ENCODE measurements around the gene PRKAG2. TPM values are rescaled to one million over a fixed set of nuclear protein-coding genes. Genes with fewer than 3 reads are reported as not detected.
"Not testable (repeated sequence)": the region's sequence is repeated elsewhere in the genome, so short reads cannot be mapped to it uniquely, and the experiment has no call there.

PRKAG2 gene
- total RNA-seq, 2 donors from 2014 or later: 46.1 to 54.6 TPM

DNA sequence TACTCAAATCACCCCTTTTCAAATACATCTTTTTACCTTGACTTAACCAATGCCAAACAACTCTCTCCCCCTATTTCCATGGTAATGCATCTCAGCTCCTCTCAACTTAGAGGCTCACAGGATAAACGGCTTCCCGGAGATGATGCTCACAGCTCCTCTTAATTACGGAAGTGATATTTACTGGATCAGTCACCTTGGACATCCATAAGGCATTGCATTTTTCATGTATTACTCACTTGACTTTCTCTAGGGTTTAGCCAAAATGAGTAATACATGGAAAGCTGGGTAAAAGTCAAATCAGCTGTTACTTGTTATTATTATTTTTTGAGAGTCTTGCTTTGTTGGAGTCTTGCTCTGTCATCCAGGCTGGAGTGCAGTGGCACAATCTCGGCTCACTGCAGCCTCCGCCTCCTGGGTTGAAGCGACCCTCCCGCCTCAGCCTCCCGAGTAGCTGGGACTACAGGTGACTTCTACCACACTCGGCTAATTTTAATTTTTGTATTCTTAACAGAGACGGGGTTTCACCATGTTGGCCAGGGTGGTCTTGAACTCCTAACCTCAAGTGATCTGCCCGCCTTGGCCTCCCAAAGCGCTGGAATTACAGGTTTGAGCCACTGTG, 283.9 kb downstream of the PRKAG2 start:
- ATAC-seq: no peak
- DNase-seq: no peak
- intact Hi-C loops (cut with DNase I, micrococcal nuclease): no loop called here

DNA sequence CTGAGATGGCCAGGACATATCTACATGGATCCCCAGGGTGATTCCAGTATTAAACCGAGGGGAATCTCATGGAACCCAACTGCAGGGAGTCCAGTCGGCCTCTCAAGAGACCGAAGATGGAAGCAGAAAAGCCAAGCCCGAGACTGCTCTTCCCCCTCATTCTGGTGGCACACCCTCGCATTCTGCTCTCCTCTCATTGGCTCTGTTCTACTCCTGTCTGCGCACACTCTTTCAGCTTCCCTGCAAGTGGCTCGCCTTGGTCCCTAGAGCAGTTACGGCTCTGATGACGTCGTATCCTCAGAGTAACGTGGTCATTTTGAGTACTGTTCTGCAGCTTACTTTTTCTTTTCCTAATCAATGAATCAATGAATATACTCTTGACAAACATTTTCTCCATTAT, 284.6 kb downstream of the PRKAG2 start:
- intact Hi-C loops (cut with DNase I, micrococcal nuclease): no loop called here
- ATAC-seq: no peak
- DNase-seq: no peak

DNA sequence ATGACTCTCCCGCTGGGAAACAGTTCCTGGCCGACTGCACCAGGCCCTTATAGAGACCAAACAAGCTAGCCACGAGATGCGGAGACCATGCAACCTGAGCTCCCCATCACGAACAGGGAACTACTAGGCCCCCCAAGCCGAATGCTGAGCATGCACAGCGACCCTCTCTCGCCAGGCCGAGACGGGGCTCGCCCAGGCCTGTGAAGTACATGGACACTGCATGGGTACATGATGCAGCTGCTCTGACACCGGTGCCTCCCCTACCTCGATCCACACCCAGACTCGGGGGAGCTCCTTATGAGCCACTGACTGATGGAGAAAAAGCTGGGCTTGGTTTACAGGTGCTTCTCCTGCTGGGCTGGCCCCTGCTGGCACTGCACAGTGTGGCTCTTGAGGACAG, 285.0 kb downstream of the PRKAG2 start:
- intact Hi-C loops (cut with DNase I, micrococcal nuclease): no loop called here
- ATAC-seq: no peak
- DNase-seq: no peak

DNA sequence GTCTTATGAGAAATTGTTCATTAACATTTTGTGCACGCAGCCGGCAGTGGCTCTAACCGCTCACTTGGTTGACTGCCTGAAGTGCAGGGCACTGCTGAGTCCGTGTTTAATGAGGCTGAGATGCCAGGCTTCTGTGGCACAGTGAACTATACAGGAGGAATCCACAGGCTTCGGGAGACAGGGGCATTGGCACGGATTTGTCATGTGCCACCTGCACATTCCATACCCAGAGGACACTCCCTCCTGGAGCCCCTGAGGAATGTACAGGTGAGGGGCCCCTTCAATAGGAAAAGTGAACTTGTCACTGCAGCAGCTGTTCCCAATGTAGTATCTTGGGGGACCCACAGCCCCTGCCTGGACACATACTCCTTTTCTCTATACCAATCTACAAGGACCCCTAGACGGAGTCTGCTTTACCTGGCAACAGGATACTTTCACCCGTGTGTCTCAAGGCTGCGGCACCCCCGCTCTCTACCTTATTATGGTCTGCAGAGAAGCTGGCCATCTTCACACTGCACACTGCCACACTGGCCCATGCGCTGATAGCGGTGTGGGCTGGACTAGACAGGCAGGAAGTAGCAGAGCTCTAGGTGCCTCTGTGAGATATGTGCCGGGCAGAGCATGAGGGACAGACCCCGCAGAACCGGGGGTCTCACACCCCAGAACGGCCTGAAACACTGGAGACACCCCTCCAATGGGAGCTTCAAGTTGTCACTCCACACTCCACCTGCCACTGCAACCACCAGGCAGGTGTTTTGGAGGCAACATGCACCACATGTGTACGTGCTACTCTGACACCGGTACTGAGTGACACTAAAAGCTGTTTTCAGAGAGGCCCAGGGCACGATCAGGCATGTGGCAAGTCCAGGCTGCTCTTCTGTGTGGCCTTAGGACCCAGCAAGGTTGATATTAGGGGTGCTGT, 285.8 kb downstream of the PRKAG2 start:
- DNase-seq (no peak), ATAC-seq (no peak)
- intact Hi-C loops (cut with DNase I, micrococcal nuclease): no loop called here

DNA sequence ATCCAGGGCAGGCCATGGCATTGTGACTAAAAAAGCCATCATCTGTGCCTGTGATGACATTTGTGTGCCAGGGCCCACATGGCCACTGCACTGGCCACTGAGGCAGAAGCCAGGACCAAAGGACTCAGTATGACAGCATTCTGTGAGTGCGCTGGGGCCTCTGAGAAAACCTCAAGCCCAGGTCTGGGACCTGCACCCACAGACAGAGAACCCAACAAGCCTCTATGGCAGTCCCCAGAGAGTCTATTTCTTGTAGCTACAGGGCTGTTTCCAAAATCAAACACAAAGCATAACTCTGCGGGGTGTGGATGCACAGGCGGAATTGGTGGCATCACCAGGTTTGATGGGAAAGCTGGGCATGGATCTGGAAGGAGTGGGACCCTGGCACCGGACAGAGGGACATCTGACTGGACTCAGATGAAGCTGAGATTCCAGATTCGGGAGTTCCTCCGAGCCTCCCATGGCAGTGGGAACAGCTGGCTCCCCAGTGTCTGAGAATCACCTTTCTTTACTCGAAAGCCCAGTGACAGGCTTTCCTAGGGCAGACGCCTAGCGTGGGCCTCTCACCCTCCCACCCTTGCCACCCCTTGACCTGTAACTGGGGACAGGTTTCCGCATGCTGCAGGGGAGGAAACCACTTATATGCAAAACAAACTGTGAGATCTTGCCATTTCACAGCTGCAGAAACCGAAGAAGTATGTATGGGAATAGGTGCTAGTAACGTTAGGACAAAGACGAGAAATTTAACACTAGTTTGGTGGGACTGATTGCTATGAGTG, 286.7 kb downstream of the PRKAG2 start:
- intact Hi-C loops (cut with DNase I, micrococcal nuclease): no loop called here
- ATAC-seq (no peak), DNase-seq (no peak)

DNA sequence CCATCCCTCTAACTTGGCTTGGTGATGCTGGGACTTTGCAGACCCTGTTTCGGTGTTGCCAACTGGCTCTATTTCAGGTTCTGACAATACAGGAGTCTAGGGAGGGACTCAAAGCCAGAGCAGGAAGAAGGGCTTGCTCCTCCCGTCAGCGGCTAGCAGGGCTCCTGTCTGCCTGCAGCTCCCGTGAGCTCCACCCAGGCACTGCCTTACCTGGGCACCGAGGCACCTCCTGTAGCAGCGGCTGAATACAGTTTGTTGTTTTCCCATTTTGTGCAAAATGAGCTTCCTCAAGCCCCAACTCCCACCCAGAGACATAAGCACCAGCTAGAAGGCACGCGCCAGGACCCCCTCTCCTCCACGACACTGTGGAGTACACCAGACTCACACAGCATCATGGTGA, 287.9 kb downstream of the PRKAG2 start:
- intact Hi-C loops (cut with DNase I, micrococcal nuclease): no loop called here
- no peak for ATAC-seq
- DNase-seq: no peak

DNA sequence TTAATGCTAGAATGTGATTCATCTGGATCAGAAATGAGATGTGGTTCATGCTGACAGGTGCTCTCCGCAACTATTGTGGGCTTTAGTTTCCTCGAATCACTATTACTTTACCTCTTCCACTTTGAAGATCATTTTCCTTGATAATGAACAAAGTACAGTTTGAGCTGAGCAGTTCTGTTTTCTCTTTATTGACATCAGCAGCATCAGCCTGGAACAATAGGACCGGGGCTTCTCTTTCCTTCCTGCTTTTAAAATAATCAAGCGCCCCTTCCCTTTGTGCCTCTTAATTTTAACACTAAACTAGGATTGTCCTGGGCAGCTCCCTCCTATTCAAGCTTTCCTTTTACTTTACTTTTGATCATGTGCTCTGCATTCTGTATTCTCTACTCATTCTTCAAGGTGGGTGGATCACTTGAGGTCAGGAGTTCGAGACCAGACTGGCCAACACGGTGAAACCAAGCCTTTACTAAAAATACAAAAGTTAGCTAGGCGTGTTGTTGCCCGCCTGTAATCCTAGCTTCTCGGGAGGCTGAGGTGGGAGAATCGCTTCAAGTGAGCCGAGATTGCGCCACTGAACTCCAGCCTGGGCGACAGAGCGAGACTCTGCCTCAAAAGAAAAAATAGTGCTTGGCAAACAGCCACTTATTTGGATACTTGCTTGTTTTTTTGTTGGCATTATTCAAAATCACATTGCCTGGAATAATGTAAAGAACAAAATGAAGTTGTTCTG, 290.2 kb downstream of the PRKAG2 start:
- no peak for ATAC-seq

DNA sequence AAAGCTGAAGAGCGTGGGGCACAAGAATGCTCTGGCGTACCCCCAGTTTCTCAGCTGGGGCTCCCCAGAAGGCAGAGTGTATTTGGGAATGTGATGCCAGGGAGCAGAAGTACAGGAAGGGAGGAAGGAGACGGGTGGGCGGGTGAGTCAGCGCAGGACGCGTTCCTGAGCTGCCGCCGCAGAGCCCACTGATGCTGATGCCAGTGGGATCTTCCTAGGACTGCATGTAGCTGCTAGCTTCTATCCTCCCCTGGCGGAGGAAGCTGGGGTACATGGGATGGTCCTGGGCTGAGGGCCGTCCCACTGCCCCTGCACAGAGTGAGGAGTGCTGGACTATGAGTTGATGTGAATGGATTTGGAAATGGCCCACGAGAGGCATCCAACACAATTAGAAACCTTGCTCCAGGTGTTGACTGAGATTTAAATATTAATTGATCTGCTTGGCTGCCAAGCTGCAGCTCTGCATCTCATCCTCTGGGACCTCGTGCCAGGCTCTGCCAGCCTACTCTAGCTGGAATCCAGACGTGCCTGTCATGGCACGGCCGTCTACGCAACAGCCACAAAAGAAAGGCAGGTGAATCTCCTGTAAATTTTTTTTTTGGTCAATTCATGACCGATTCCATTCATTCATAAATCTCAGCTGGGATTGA, 291.0 kb downstream of the PRKAG2 start:
- DNase-seq: no peak
- no peak for ATAC-seq
- intact Hi-C loops (cut with DNase I, micrococcal nuclease): no loop called here

More for the DNA sequence above, 290.2 kb downstream of the PRKAG2 start:
- no peak for DNase-seq
- intact Hi-C loops (cut with DNase I, micrococcal nuclease): no loop called here

DNA sequence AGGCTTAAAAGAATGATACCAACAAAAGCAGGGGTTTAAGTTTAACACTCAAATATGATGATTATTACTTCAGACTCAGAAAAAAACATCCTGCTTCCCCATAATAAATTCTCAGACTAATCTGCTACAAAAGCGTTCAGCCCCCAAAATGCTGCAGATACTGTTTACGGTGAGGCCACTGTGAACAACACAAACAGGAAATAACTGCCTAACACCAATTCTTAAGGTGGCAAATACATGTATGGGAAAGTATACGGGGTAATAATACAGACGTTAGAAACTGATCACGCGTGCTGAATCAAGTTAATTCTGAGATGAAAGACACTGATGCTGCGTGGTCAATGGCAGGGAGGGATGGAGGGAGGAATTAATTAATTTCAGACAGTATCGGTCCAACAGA, 295.2 kb downstream of the PRKAG2 start:
- DNase-seq: no peak
- intact Hi-C loops (cut with DNase I, micrococcal nuclease): no loop called here
- no peak for ATAC-seq

DNA sequence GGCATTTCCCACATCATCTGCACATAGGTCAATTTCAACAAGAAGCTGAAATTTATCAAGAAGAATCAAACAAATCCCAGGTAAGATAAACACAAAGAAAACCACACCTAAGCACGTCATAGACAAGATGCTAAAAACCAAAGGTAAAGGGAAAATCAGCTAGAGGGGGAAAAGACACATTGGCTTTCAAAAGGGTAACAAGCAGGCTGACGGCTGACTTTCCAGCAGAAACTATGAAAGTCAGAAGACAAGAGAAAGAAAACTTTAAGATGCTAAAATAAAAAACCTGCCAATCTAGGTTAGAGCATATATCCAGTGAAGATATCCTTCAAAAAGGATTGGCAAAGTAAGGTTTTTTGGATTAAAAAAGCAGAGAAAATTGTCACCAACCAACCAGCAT, 297.3 kb downstream of the PRKAG2 start:
- DNase-seq (no peak), ATAC-seq (no peak)
- intact Hi-C loops (cut with DNase I, micrococcal nuclease): no loop called here

DNA sequence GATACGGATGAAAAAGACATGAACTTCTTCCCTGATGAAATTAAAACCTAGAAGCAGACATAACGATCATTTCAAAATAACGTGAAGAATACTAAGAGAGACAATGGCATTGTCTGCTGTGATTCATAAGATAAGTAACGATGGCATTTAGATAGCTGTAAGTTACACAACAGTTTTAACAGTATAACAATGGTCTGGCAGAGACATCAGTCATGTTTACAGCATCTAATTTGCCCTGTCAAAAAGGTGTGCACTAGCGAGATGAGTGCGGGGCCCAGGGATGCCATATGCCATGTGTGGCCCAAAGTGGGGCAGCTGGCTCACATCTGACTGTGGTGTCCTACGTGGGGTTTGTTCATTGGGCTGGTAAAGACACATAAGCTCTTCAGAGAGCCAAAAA, 301.5 kb downstream of the PRKAG2 start:
- no peak for ATAC-seq
- intact Hi-C loops (cut with DNase I, micrococcal nuclease): no loop called here
- DNase-seq: no peak

DNA sequence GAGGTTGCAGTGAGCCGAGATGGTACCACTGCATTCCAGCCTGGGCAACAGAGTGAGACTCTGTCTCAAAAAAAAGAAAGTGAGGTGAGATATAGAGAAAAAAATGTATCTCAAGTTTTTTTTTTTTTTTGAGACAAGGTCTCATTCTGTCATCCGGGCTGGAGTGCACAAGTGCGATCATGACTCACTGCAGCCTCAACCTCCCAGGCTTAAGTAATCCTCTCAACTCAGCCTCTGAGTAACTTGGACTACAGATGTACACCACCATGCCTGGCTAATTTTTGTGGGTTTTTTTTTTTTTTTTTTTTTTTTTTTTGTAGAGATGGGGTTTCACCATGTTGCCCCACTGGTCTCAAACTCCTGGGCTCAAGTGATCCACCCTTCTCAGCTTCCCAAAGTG, 303.9 kb downstream of the PRKAG2 start:
- ATAC-seq; DNase-seq; intact Hi-C loops (cut with DNase I, micrococcal nuclease): not testable (repeated sequence)

DNA sequence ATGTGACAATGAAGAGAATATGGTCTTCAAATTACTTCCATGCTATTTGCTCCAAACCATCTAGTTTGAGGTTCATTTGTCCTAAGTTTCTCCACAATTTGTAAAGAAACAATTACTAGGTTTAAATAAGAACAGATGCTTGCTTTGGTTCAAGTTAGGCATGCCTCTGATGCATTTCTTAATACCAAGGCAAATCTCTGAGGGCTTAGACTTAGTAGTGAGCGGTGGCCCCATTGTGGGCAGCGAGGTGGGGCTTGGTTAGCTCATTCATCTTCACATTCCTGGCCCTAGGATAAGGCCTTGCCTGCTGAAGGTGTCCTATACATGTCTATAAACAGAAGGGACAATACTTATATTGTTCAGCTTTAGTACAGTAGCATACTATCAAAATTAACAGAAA, 304.8 kb downstream of the PRKAG2 start:
- intact Hi-C loops (cut with DNase I, micrococcal nuclease): no loop called here
- ATAC-seq: no peak
- DNase-seq: no peak

DNA sequence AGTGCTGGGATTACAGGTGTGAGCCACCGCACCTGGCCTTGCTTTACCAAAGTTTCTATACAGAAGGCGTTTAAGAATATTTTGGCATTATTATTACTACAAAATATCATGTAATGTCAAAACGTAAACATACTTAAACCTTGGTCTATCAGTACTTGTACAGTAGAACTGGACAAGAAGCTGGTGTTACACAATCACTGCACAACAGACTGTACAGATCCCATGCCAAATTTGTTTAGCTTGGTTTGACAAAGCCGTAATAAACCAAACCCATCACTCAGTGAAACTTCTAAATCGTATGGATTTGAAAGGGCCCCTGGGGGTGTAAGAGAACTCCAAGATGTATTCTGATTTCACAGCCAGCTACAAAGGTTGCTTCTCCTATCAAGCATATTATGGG, 305.4 kb downstream of the PRKAG2 start:
- intact Hi-C loops (cut with DNase I, micrococcal nuclease): no loop called here
- ATAC-seq: no peak
- no peak for DNase-seq

DNA sequence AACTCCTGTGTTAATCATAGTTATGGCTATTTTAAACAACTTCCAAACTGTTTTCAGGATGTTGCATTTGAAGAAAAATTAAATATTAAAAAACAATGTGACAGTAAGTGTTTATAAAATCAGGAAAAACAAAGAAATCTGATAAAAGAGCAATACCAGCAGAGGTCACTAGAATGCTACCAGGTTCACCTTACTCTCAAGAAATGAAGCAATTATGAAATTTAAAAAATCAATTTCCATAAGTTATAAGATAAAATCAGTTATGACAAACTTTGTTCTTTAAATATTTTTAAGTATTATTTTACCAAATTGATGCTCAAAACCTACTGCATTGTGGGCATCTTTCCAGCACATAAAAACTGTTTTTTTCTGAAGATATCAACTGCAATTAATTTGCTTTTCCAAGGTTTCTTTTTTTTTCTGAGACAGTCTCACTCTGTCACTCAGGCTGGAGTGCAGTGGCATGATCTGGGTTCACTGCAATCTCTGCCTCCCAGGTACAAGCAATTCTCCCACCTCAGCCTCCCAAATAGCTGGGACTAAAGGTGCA, 306.5 kb downstream of the PRKAG2 start:
- intact Hi-C loops (cut with DNase I, micrococcal nuclease): no loop called here
- no peak for ATAC-seq
- no peak for DNase-seq

DNA sequence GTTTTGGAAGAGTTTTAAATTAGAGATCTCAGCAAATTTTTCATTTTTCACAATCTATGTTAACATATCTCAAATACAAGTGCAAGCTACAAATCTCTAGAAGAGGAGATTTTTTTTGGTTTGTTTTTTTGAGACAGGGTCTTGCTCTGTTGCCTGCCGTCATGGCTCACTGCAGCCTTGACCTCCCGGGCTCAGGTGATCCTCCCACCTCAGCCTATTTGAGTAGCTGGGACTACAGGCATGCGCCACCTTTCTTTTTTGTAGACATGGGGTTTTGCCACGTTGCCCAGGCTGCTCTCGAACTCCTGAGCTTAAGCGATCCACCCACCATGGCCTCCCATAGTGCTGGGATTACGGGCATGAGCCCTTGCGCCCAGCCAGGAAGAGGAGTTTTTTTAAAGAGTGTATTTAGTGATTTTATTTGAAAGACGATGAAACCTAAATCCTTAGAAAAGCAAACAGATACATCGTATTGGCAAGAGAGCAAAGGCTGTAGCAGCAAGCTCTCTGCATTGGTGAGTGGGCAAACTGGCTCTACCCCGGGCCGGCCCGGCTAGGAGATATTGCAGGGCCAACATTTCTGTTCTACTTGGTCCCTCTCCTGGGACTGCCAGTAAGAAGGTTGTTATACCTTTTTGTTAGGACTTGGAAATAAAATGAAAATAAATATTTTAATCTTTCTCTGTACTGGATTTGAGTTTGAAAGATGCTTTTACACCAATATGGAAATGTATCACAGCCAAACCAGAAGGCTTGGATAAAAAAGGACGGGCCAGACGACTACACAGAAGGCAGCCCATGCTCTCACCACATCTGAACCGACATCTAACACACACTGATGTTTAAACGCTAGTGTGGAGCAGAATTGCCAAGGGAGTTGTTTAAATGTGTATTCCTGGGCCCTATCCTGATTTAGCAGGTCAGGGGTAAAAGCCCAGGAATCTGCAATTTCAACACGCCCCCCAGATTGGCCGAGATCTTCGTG, 307.7 kb downstream of the PRKAG2 start:
- ATAC-seq (no peak), DNase-seq (no peak)
- intact Hi-C loops (cut with DNase I, micrococcal nuclease): no loop called here

DNA sequence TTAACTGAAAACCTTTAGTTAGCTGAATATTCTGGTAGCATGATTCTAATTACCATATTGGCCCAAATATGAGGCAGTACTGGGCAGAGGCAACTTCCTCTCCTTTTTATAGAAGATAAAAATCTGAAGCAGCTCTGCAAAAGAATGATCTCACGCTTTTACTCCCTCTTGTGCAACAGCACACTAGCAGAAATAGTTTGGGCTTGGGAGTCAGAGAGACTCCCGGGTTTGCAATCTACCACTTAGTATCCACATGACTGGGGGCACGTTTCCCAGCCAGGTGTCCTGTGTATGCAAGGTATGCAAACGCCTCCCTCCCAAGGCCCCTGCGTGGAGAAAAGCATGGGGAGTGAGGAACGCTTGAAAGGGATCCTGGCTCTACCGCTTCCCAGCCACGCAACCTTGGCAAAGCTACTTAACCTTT, 310.0 kb downstream of the PRKAG2 start:
- intact Hi-C loops (cut with DNase I, micrococcal nuclease): no loop called here
- ATAC-seq (no peak), DNase-seq (no peak)
